Activated T-cell treated with anti-CD3 and anti-CD28 coated beads, Interleukin-2, amount 50 U/mL, for 72 hours (primary cell): ENCODE measurements around the gene CGA. TPM values are rescaled to one million over a fixed set of nuclear protein-coding genes. Genes with fewer than 3 reads are reported as not detected.

Experiments used
- ATAC-seq, 2 donors: fragments of 150-1000 bp; cut with Tn5 transposase; replicated peaks in 1 of 2; 2 replicates each; pipeline ENCODE4 v1.10.0; 2021; ENCODE audit warnings: moderate library complexity in 2 of 2, mild to moderate bottlenecking in 1 of 2
- DNase-seq, 2 donors: peaks; one replicate each; pipeline ENCODE4 v3.0.0; 2021 to 2022; ENCODE audit warnings: mixed read lengths in 1 of 2
- H3K27ac Mint-ChIP-seq: one replicate; pipeline ENCODE4 v1.8.0; 2022; ENCODE audit warnings: mild to moderate bottlenecking, moderate library complexity, mixed read lengths
- H3K27me3 Mint-ChIP-seq: one replicate; pipeline ENCODE4 v1.8.0; 2022; ENCODE audit warnings: low read depth, mixed read lengths
- H3K36me3 Mint-ChIP-seq, 2 donors: one replicate each; pipeline ENCODE4 v1.8.0; 2022; ENCODE audit warnings: mixed read lengths in 2 of 2, mild to moderate bottlenecking in 1 of 2; ENCODE audit not compliant: insufficient read depth in 2 of 2
- H3K4me1 Mint-ChIP-seq: one replicate; pipeline ENCODE4 v1.8.0; 2022; ENCODE audit warnings: low read depth, mixed read lengths
- H3K4me3 Mint-ChIP-seq, 2 donors: one replicate each; pipeline ENCODE4 v1.8.0; 2022; ENCODE audit warnings: mild to moderate bottlenecking in 2 of 2, mixed read lengths in 2 of 2, moderate library complexity in 2 of 2
- H3K9me3 Mint-ChIP-seq, 2 donors: one replicate each; pipeline ENCODE4 v1.8.0; 2022; ENCODE audit warnings: mixed read lengths in 2 of 2
- total RNA-seq, 2 donors: library from RNA; stranded (reverse); gene quantifications; one replicate each; pipeline ENCODE4 v1.2.3, GENCODE V29; 2022

CGA gene
- total RNA-seq, 2 donors from 2014 or later, result not detected

- ATAC-seq, result peak; percentile 60 to 68
- Mint-ChIP-seq H3K27me3 (peaks cover 27% of the 10 kb centered on the region), H3K27ac (no peak overlapping the region), H3K9me3 (no peaks in the 10 kb centered on the region), H3K36me3 (no peaks in the 10 kb centered on the region), H3K4me1 (no peaks in the 10 kb centered on the region), H3K4me3 (no peak overlapping the region)
- no peak for DNase-seq
These were observed 9.2 kb upstream of the CGA start for GRCh38 chr6:87103977-87104601.

GRCh38 chr6:87102151-87102621 is 7.3 kb upstream of the CGA start:
- Mint-ChIP-seq H3K9me3 (no peaks in the 10 kb centered on the region), H3K4me1 (no peaks in the 10 kb centered on the region), H3K4me3 (no peak overlapping the region), H3K27me3 (peaks cover 20% of the 10 kb centered on the region), H3K36me3 (no peaks in the 10 kb centered on the region), H3K27ac (no peak overlapping the region)
- ATAC-seq (no peak), DNase-seq (no peak)

GRCh38 chr6:87101067-87101466 is 6.2 kb upstream of the CGA start:
- Mint-ChIP-seq H3K9me3 (no peaks in the 10 kb centered on the region), H3K27ac (no peak overlapping the region), H3K4me3 (no peak overlapping the region), H3K4me1 (no peaks in the 10 kb centered on the region), H3K36me3 (no peaks in the 10 kb centered on the region), H3K27me3 (peaks cover 28% of the 10 kb centered on the region)
- DNase-seq, result no peak
- no peak for ATAC-seq

- Mint-ChIP-seq H3K4me1 (no peaks in the 10 kb centered on the region), H3K36me3 (no peaks in the 10 kb centered on the region), H3K9me3 (no peaks in the 10 kb centered on the region), H3K27me3 (peaks cover 33% of the 10 kb centered on the region), H3K4me3 (no peak overlapping the region), H3K27ac (no peak overlapping the region)
- DNase-seq (no peak), ATAC-seq (no peak)
These were observed 5.3 kb upstream of the CGA start for GRCh38 chr6:87100216-87100615.

DNA sequence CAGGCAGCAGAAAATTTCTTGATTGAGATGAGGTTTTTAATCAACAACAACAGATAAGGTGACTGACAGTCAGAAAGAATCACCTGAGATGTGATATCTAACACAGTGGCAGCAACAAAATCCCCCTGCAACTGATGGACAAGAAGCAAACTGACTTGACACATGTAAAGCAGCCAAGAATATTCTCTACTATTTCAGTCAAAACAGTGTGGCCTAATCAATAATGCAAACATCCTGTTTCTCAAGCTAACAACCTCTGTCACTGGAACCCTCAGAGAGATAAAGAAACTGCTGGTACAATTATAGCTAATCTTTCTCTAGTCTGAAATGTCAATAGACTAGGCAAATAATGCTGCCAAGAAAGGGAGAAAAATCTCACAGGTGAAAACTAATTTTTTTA is 4.6 kb upstream of the CGA start:
- H3K4me1 Mint-ChIP-seq, result no peaks in the 10 kb centered on the region
- no peak for DNase-seq
- peaks cover 39% of the 10 kb centered on the region for H3K27me3 Mint-ChIP-seq
- ATAC-seq, result no peak
- H3K36me3 Mint-ChIP-seq, result no peaks in the 10 kb centered on the region
- no peak overlapping the region for H3K4me3 Mint-ChIP-seq
- no peak overlapping the region for H3K27ac Mint-ChIP-seq
- no peaks in the 10 kb centered on the region for H3K9me3 Mint-ChIP-seq

DNA sequence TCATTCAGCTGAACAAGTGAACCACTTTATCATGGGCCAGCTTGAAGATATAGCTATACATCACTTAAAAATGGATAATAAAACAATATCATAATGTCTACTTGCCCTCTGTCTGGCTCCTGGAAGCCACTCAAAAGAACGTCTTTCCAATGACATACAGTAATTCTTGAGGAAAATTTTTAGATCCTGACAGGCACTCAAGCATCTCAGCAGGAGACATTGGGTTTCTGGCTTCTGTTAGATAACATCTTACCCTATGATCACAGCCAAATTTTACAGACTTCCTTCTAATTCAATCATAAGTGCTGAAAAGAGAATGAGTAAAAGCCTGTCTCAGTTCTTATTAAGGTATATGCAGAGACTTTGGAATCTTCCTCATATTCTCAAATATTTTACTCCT is 330 bp downstream of the CGA start:
- Mint-ChIP-seq H3K4me1 (no peaks in the 10 kb centered on the region), H3K27me3 (peaks cover 48% of the 10 kb centered on the region)

GRCh38 chr6:87093651-87094050 is 1.3 kb downstream of the CGA start:
- Mint-ChIP-seq H3K36me3 (no peaks in the 10 kb centered on the region), H3K9me3 (no peaks in the 10 kb centered on the region), H3K4me1 (no peaks in the 10 kb centered on the region), H3K27me3 (peaks cover 40% of the 10 kb centered on the region), H3K27ac (no peak overlapping the region), H3K4me3 (no peak overlapping the region)
- DNase-seq, result no peak
- no peak for ATAC-seq

More for the DNA sequence above, 330 bp downstream of the CGA start:
- Mint-ChIP-seq H3K4me3 (no peak overlapping the region), H3K27ac (no peak overlapping the region), H3K36me3 (no peaks in the 10 kb centered on the region), H3K9me3 (no peaks in the 10 kb centered on the region)
- ATAC-seq, result no peak
- no peak for DNase-seq

- Mint-ChIP-seq H3K27ac (no peak overlapping the region), H3K4me3 (no peak overlapping the region), H3K27me3 (peaks cover 40% of the 10 kb centered on the region), H3K9me3 (no peaks in the 10 kb centered on the region), H3K4me1 (no peaks in the 10 kb centered on the region), H3K36me3 (no peaks in the 10 kb centered on the region)
- ATAC-seq (no peak), DNase-seq (no peak)
These were observed 1.7 kb downstream of the CGA start for GRCh38 chr6:87093199-87093598.

DNA sequence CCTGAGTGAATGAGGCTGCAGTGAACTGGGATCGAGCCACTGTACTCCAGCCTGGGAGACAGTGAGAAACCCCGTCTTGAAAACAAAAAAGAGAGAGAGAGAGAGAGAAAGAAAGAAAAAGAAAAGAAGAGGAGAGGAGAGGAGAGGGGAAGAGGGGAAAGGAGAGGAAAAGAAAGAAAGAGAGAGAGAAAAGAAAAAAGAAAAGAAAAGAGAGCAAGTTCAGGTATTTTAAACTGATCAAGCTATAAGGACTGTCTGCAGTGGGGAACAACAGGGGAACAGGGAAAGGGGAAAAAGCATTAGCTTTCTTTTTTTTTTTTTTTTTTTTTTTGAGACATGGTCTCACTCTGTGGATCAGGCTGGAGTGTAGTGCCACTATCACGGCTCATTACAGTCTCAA is 2.5 kb downstream of the CGA start:
- Mint-ChIP-seq H3K4me1 (no peaks in the 10 kb centered on the region), H3K4me3 (no peak overlapping the region), H3K27ac (no peak overlapping the region), H3K27me3 (peaks cover 40% of the 10 kb centered on the region), H3K36me3 (no peaks in the 10 kb centered on the region), H3K9me3 (no peaks in the 10 kb centered on the region)
- DNase-seq (no peak), ATAC-seq (no peak)

DNA sequence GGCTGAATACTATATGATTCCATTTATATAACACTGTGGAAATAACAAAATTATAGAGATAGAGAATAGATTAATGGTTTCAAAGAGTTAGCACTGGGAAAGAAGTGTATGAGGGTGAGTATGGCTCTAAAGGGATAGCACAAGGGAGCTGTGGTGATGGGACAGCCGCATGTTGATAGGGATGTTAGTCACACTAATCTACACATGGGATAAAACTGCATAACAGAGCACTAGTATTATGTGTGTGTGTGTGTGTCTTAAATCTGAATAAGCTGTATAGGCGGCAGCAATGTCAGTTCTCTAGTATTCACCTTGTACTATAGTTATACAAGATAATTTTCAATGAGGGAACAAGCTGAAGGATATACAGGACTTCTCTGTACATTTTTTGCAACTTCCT is 5.8 kb downstream of the CGA start:
- no peaks in the 10 kb centered on the region for H3K36me3 Mint-ChIP-seq
- H3K27ac Mint-ChIP-seq, result no peak overlapping the region
- H3K27me3 Mint-ChIP-seq, result peaks cover 17% of the 10 kb centered on the region
- no peak for DNase-seq
- H3K4me1 Mint-ChIP-seq, result no peaks in the 10 kb centered on the region
- H3K4me3 Mint-ChIP-seq, result no peak overlapping the region
- ATAC-seq, result no peak
- H3K9me3 Mint-ChIP-seq, result no peaks in the 10 kb centered on the region

DNA sequence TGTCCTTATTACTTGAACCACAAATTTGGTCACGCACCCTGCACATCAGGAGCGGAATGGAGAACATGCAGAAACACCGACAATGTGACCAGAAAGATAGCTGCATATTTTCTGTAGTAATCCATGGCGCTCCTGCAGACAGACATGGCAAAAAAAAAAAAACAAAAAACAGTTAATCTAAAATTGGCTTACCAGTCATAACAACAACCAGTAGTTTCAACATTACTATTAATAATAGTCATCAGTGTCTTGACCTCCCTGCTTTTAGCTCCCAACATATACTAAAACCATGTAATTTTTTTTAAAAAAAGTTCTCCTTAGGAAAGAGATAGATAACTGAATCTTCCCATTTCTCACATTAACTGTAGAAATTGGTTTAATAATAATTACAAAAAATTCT is 6.8 kb downstream of the CGA start:
- no peak for DNase-seq
- Mint-ChIP-seq H3K4me1 (no peaks in the 10 kb centered on the region), H3K9me3 (no peaks in the 10 kb centered on the region), H3K4me3 (no peak overlapping the region), H3K27ac (no peak overlapping the region), H3K36me3 (no peaks in the 10 kb centered on the region), H3K27me3 (peaks cover 12% of the 10 kb centered on the region)
- ATAC-seq, result no peak

DNA sequence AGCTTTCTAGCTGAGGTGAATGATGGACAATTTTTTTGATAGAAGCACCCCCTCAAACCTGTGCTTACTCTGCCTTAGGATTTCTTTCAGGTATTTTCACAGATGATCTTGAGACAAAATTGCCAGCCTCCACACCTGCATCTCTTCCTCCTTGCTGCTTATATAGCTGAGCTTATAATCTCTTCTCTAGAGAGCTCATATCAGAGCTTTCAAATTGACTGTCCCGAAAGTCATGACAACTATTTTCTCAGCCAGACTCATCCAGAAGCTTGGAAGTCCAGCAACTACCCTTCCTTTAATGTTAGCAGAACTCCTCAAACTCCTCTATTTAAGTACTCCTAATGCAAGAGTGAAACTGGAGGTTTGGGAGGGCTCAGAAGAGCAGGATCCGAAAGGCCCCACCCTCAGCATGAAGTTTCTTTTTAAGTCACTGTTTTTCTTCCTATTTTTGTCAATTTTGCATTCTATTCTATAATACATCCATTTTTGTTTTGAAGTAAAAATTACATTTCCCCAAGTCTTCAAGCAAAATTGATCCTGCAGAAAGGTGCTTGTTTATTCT is 12.7 kb downstream of the CGA start:
- H3K27ac Mint-ChIP-seq, result no peak overlapping the region
- H3K4me1 Mint-ChIP-seq, result no peaks in the 10 kb centered on the region
- DNase-seq (no peak), ATAC-seq (no peak)
- H3K36me3 Mint-ChIP-seq, result no peaks in the 10 kb centered on the region
- no peaks in the 10 kb centered on the region for H3K9me3 Mint-ChIP-seq
- no peak overlapping the region for H3K4me3 Mint-ChIP-seq
- peaks cover 33% of the 10 kb centered on the region for H3K27me3 Mint-ChIP-seq

- no peaks in the 10 kb centered on the region for H3K36me3 Mint-ChIP-seq
- H3K4me3 Mint-ChIP-seq, result no peak overlapping the region
- peaks cover 33% of the 10 kb centered on the region for H3K27me3 Mint-ChIP-seq
- ATAC-seq (peak; percentile 53 to 60), DNase-seq (peak; percentile 52 to 67)
- no peaks in the 10 kb centered on the region for H3K4me1 Mint-ChIP-seq
- no peaks in the 10 kb centered on the region for H3K9me3 Mint-ChIP-seq
- no peak overlapping the region for H3K27ac Mint-ChIP-seq
These were observed 15.8 kb downstream of the CGA start for GRCh38 chr6:87078983-87079616.

DNA sequence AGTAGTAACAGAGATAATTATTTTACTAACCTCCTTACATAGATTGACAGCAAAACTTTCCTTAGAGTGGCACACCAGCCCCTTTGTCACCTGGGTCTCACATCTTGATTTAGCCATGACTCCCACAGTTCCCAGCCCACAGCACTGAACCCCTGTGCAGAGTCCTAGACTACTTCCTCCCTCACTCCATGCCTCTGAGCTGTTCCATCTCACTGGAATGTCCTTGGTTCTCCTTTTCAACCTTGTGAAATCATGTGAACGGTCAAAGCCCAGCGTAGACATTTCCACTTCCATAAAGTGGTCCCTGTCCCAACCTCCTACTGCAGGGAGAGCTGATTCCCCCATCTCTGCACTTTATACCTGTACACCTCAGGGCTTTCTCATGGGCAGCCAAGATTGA is 19.7 kb downstream of the CGA start:
- ATAC-seq, result no peak

More for the DNA sequence above, 19.7 kb downstream of the CGA start:
- Mint-ChIP-seq H3K4me1 (no peaks in the 10 kb centered on the region), H3K9me3 (no peaks in the 10 kb centered on the region), H3K27ac (no peak overlapping the region), H3K27me3 (peaks cover 27% of the 10 kb centered on the region), H3K4me3 (no peak overlapping the region), H3K36me3 (no peaks in the 10 kb centered on the region)
- DNase-seq, result no peak
